Amniotic epithelial cell (primary cell): ENCODE measurements around the gene LLPH.
A peak's percentile ranks its signal among the peaks of the same experiment; 100 is the strongest.

Experiments
- DNase-seq: peaks from one replicate; pipeline ENCODE4 v3.0.0-alpha.2; 2010; ENCODE audit warnings: low read depth

Gene LLPH

DNA sequence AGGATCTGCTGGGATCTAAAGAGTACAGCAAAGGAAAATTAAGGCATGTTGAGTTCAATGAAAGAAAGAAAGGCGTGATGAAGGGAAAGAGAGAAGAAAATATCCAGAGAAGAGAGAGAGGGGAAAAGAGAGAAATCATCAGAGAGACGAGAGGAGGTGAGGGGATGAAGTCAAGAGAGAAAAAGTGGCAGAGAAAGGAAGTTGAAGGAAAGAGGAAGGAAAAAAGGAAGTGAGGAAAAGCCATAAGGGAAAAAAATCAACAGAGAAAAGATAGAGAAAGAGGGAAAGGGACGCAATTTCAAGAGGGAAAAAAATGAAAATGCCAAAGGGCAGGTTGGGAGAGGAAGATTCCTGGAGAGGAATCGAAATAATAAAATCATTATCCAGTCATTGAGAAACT, 40.4 kb downstream of the LLPH start:
- DNase-seq: no peak

DNA sequence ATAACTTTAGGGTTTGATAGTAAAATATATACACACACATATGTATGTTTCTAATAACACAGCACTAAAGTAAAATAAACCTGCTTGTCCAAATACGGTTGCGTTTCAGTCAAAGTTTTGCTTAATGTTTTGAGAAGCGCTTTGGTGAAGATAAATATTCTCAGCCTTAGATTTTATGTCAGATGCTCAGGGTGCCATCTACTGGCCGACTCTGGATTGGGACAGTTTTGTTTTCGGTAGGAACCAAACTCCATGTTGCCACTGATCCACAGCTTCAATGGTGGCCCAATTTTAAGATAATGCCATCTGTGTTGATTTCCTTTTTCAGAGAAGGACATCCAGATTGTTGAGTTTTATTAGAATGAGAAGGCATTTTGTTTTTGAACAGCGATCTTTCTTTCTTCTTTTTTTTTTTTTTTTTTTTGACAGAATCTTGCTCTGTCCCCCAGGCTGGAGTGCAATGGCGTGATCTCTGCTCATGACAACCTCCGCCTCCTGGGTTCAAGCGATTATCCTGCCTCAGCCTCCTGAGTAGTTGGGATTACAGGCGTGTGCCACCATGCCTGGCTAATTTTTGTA, 43.1 kb downstream of the LLPH start:
- peak; percentile 70 for DNase-seq

DNA sequence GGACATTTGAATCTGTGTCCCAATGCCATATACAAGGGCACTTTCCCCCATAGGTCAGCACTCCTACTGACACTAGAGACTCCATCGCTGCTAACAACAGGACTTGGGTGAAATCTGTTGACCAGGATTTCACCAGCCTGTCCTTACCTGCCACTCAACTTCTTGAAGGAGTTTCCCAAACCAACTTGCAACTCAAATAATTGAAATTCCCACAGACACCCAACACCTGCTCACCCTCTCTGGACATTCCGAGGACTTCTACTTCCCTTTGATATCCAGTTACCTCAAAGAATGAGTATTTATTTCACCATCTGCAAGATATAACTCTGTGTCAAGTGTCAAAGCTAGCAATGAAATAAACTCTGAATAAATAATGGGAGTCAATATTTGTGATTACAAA, 44.6 kb downstream of the LLPH start:
- no peak for DNase-seq

DNA sequence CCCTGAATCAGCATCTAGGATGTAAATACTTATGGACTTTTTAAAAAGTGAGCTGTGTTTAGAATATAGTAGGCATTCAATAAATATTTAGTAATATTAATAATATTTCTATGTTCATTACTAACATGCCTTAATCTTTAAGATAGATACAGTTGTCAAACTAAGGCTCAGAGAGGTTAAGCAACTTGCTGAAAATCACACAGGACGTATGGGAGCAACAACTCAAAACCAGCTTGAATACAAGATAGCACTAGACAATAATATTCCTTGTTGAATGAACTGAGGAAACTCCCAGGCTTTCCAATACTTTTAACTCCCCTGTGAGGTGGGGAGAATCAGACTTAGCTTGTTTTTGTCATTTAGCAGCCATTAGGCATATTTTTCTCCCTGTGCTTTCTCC, 45.3 kb downstream of the LLPH start:
- no peak for DNase-seq

DNA sequence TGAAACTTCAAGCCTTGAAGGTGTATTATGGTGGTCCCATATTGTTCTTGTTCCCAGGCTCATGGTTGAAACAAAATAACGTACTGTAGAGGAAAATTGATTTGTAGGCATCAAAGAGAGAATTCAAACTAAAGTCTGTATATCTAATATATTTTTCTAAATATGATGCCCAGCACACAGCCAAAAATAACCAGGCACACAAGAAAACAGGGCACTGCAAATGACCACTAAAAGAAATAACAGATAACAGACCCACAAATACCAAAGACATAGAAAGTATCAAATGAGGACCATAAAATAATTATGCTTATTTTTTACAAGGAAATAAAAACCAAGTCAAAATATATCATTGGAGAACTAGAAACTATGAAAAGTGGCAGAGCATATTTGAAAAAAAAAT, 46.8 kb downstream of the LLPH start:
- DNase-seq: no peak

DNA sequence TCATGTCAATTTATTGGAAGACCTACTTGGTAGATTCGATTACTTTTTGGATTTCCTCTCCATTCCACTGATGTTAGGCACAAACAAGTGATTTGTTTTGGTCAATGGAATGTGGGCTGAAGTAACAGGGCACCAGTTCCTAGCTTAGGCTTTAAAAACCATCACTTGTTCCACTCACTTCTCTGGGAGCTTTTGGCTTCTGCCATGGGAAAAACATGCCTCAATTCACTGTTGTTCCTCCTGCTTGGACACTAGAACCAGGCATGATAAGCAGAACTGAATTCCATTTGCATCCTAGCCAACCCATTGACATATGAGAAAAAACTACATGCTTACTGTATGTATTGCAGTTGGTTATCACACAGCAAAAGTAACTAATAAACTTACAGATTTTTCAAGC, 47.8 kb downstream of the LLPH start:
- no peak for DNase-seq

DNA sequence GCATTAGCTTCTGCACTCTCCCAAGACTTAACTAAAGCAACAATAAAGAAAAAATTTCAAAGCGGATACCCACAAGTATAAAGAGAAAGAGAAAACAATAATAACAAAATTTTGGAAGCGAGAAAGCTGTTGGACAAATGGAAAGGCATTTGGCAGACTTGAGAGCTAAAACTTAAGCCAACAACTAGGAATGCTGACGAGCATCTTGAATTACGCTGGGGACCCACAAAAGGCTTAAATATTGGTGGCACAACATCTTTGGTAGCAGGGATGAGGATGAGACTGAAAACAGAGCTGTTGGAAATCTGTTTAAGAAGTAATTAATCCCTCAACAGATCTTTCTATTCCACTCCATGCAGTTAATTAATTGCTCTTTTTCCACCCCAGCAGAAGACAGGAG, 49.8 kb downstream of the LLPH start:
- DNase-seq: no peak

DNA sequence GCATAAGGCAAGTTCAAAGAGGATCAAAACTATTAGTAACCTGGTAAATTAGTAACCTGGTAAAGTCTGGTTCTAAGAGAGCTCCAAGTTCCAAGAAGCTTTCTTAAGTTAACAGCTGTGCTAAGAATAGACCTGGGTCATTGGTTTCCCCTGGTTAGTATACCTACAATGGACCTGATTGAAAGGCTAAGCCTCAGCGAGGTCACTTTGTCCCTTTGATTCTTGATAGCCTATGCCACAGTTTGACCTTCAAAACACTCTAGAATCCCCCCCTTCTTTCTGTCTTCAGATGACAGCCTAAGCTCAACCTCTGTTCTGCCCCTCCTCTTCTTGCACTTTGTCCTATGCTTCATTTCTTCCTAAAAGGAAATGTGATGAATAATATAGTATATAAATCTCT, 53.0 kb downstream of the LLPH start:
- no peak for DNase-seq

DNA sequence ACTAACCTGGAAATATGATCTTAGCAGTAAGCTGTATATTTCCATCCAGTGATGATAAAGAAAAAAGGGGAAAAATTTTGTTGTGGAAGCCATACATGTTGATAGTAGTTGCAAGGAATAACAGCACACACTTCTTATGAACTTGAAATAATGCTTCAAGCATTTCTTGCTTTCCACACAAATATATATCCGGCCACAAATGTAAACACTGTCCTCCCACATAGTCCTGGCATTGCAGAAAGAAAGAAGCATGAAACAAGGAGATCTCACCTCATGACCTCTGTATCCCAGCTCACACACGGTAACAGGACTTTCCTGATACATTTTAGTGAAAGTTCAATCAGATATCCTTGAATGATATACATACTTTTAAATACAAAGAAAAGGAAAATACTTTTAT, 56.0 kb downstream of the LLPH start:
- DNase-seq: peak; percentile 92

DNA sequence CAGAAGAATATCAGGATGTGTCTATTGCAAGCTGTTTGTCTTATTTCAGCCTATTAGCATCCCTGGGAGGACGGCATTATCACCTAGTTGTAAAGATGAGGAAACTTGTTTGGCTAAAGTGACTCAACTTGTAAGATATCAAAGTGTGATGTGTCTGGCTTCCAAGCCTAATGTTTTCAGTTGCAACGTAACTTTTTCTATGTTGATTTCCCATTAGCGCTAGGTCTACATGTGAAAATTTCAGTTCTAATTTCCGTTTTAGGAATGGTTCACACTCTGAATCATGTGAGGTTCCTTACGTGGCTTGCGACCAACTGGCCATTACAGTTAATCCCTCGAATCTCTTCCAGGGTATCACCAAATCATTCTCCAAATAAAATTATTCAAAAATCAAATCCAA, 58.0 kb downstream of the LLPH start:
- DNase-seq: peak; percentile 24

DNA sequence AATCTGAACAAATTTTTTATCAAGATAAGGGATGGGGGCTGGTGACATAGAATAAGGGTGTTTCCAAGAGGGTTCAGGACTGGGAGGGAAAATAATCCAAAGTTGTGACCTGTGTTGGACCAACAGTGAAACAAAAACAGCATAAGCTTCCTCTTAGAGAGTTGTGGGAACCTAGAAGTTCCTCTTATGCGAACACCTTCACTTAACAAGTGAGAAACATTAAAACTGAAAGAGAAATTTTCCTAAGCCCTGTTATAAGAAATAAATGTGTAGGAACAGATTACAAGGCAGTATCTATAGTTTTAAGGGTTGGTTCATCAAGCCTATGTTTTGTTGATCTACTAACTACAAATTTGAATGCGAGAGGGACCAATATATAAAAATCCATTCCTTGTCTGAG, 58.4 kb downstream of the LLPH start:
- DNase-seq: no peak

DNA sequence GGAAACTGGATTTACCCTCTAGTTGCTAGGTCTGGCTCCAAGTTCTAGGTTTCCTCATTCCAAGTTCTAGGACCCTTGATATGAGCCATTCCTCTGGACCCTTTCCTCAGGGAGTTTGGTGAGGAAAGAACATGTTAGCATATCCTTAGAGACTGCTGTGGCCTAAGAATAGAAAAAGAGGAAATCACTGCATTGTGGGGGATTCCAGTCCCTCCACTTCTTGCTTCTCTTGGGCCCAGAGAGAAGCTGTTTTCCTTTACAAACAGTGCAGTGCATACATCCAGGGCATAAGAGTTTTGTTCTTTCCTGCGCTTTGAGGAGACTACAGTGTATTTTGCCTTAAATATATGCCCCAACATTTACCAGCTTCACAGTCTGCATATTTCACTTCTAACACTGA, 59.0 kb downstream of the LLPH start:
- DNase-seq: no peak

DNA sequence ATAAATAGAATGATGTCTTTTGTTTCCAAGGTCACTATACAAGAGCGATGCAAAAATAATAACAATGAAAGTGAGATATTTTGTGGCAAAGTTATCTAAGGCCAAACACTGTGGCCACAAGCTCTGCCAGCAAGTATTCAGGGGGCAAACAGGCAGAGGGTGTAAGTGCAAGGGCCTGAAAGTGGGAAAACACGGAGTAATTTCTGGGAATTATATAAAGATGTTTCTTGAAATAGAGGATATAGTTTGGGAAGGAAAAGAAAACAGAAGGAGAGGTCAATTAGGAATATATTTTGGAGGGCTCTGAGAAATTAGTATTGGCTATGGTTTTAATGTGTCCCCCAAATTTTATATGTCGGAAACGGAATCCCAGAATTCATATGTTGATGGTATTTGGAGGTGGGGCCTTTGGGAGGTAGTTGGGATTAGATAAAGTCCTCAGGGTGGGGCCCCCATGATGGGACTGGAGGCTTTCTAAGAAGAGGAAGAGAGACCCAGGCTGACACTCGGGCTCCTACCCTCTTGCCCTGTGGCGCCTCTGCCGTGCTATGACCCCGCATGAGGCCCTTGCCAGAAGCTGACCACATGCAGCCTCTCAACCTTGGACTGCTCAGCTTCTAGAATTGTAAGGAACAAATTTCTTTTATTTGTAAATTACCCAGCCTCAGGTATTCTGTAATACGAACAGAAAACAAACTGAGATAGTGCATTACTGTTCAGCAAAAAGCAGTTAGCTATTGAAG, 60.0 kb downstream of the LLPH start:
- no peak for DNase-seq

DNA sequence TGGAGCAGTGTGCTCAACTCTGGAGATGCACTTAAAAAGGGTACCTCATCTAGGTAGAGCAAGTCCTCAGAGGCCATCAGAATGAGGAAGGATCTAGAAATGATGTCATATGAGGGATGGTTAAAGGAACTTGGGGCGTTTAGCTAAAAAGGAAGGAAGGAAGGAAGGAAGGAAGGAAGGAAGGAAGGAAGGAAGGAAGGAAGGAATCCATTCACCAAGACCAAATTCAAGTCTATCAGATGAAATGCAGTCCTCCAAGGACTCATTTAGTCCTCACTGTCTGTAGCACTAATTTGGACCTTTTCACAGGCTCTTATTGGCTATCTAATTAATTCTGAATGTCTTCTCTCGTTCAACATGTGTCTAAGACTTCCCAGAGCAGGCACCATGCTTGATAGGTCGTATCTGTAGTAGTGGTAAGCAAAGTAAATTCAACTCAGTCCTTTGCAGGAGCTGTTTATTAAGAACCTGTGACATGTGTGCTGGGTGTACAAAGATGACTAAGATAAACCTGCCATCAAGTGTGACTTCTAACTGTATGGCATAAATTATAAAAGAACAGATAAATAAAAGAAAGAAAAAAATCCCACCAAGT, 63.5 kb downstream of the LLPH start:
- DNase-seq: no peak
